Measurements from ENCODE around the gene PHF21B. TPM values are rescaled to one million over a fixed set of nuclear protein-coding genes. Genes with fewer than 3 reads are reported as not detected.

Gene PHF21B
- total RNA-seq, 2 experiments from 2014 or later, result 0.10 TPM; not detected in 1

GRCh38 chr22:44944883-44945601, 64.8 kb downstream of the PHF21B start:
- DNase-seq, result no peak
- Mint-ChIP-seq H3K27ac (no peak overlapping the region), H3K4me3 (no peak overlapping the region), H3K27me3 (peaks cover 2% of the 10 kb centered on the region), H3K9me3 (no peaks in the 10 kb centered on the region), H3K36me3 (no peaks in the 10 kb centered on the region), H3K4me1 (no peaks in the 10 kb centered on the region)

GRCh38 chr22:44943701-44944324, 66.0 kb downstream of the PHF21B start:
- Mint-ChIP-seq H3K4me3 (no peak overlapping the region), H3K27me3 (peaks cover 6% of the 10 kb centered on the region), H3K36me3 (no peaks in the 10 kb centered on the region), H3K27ac (no peak overlapping the region), H3K4me1 (no peaks in the 10 kb centered on the region), H3K9me3 (no peaks in the 10 kb centered on the region)
- DNase-seq, result no peak

GRCh38 chr22:44942979-44943700, 66.7 kb downstream of the PHF21B start:
- peaks cover 6% of the 10 kb centered on the region for H3K27me3 Mint-ChIP-seq
- H3K36me3 Mint-ChIP-seq, result no peaks in the 10 kb centered on the region
- DNase-seq, result no peak
- no peak overlapping the region for H3K4me3 Mint-ChIP-seq
- H3K9me3 Mint-ChIP-seq, result no peaks in the 10 kb centered on the region
- no peak overlapping the region for H3K27ac Mint-ChIP-seq
- no peaks in the 10 kb centered on the region for H3K4me1 Mint-ChIP-seq

GRCh38 chr22:44942056-44942455, 67.7 kb downstream of the PHF21B start:
- peaks cover 6% of the 10 kb centered on the region for H3K27me3 Mint-ChIP-seq
- no peaks in the 10 kb centered on the region for H3K9me3 Mint-ChIP-seq
- H3K4me3 Mint-ChIP-seq, result no peak overlapping the region
- no peaks in the 10 kb centered on the region for H3K36me3 Mint-ChIP-seq
- DNase-seq, result no peak
- H3K4me1 Mint-ChIP-seq, result no peaks in the 10 kb centered on the region
- no peak overlapping the region for H3K27ac Mint-ChIP-seq

GRCh38 chr22:44941207-44941606, 68.6 kb downstream of the PHF21B start:
- H3K27me3 Mint-ChIP-seq, result peaks cover 6% of the 10 kb centered on the region
- no peak overlapping the region for H3K27ac Mint-ChIP-seq
- H3K9me3 Mint-ChIP-seq, result no peaks in the 10 kb centered on the region
- DNase-seq, result no peak
- H3K4me1 Mint-ChIP-seq, result no peaks in the 10 kb centered on the region
- no peaks in the 10 kb centered on the region for H3K36me3 Mint-ChIP-seq
- H3K4me3 Mint-ChIP-seq, result no peak overlapping the region

- H3K36me3 Mint-ChIP-seq, result no peaks in the 10 kb centered on the region
- no peaks in the 10 kb centered on the region for H3K4me1 Mint-ChIP-seq
- no peak overlapping the region for H3K27ac Mint-ChIP-seq
- DNase-seq, result no peak
- H3K9me3 Mint-ChIP-seq, result no peaks in the 10 kb centered on the region
- no peak overlapping the region for H3K4me3 Mint-ChIP-seq
- H3K27me3 Mint-ChIP-seq, result peaks cover 6% of the 10 kb centered on the region
These were observed 69.7 kb downstream of the PHF21B start for GRCh38 chr22:44940130-44940529.

GRCh38 chr22:44939451-44939850, 70.4 kb downstream of the PHF21B start:
- Mint-ChIP-seq H3K4me1 (no peaks in the 10 kb centered on the region), H3K27ac (no peak overlapping the region), H3K4me3 (no peak overlapping the region), H3K9me3 (no peaks in the 10 kb centered on the region), H3K36me3 (no peaks in the 10 kb centered on the region), H3K27me3 (peaks cover 6% of the 10 kb centered on the region)
- no peak for DNase-seq

GRCh38 chr22:44938886-44939285, 70.9 kb downstream of the PHF21B start:
- H3K36me3 Mint-ChIP-seq, result no peaks in the 10 kb centered on the region
- H3K4me1 Mint-ChIP-seq, result no peaks in the 10 kb centered on the region
- DNase-seq, result no peak
- no peaks in the 10 kb centered on the region for H3K9me3 Mint-ChIP-seq
- no peak overlapping the region for H3K27ac Mint-ChIP-seq
- H3K27me3 Mint-ChIP-seq, result peaks cover 6% of the 10 kb centered on the region
- H3K4me3 Mint-ChIP-seq, result no peak overlapping the region

- Mint-ChIP-seq H3K27me3 (peaks cover 6% of the 10 kb centered on the region), H3K4me1 (no peaks in the 10 kb centered on the region), H3K9me3 (no peaks in the 10 kb centered on the region), H3K27ac (no peak overlapping the region), H3K36me3 (no peaks in the 10 kb centered on the region), H3K4me3 (no peak overlapping the region)
- no peak for DNase-seq
These were observed 72.6 kb downstream of the PHF21B start for GRCh38 chr22:44937216-44937615.

GRCh38 chr22:44936201-44936600, 73.6 kb downstream of the PHF21B start:
- no peak for DNase-seq
- no peak overlapping the region for H3K4me3 Mint-ChIP-seq
- H3K27me3 Mint-ChIP-seq, result peaks cover 6% of the 10 kb centered on the region

GRCh38 chr22:44935724-44936123, 74.1 kb downstream of the PHF21B start:
- no peaks in the 10 kb centered on the region for H3K9me3 Mint-ChIP-seq
- peaks cover 6% of the 10 kb centered on the region for H3K27me3 Mint-ChIP-seq
- no peak overlapping the region for H3K4me3 Mint-ChIP-seq
- H3K4me1 Mint-ChIP-seq, result no peaks in the 10 kb centered on the region
- no peak for DNase-seq
- H3K36me3 Mint-ChIP-seq, result no peaks in the 10 kb centered on the region
- H3K27ac Mint-ChIP-seq, result no peak overlapping the region

More at GRCh38 chr22:44936201-44936600, 73.6 kb downstream of the PHF21B start:
- Mint-ChIP-seq H3K9me3 (no peaks in the 10 kb centered on the region), H3K4me1 (no peaks in the 10 kb centered on the region), H3K27ac (no peak overlapping the region), H3K36me3 (no peaks in the 10 kb centered on the region)

- Mint-ChIP-seq H3K36me3 (no peaks in the 10 kb centered on the region), H3K27ac (no peak overlapping the region), H3K4me1 (no peaks in the 10 kb centered on the region), H3K27me3 (no peaks in the 10 kb centered on the region), H3K4me3 (no peak overlapping the region), H3K9me3 (no peaks in the 10 kb centered on the region)
- no peak for DNase-seq
These were observed 75.4 kb downstream of the PHF21B start for GRCh38 chr22:44934454-44934735.

GRCh38 chr22:44933666-44934453, 75.9 kb downstream of the PHF21B start:
- DNase-seq, result no peak
- Mint-ChIP-seq H3K4me3 (no peak overlapping the region), H3K27ac (no peak overlapping the region), H3K4me1 (no peaks in the 10 kb centered on the region), H3K27me3 (no peaks in the 10 kb centered on the region), H3K36me3 (no peaks in the 10 kb centered on the region), H3K9me3 (no peaks in the 10 kb centered on the region)

GRCh38 chr22:44932493-44932892, 77.3 kb downstream of the PHF21B start:
- no peak for DNase-seq
- H3K9me3 Mint-ChIP-seq, result no peaks in the 10 kb centered on the region
- no peaks in the 10 kb centered on the region for H3K4me1 Mint-ChIP-seq
- H3K27ac Mint-ChIP-seq, result no peak overlapping the region
- H3K36me3 Mint-ChIP-seq, result no peaks in the 10 kb centered on the region
- no peak overlapping the region for H3K4me3 Mint-ChIP-seq
- no peaks in the 10 kb centered on the region for H3K27me3 Mint-ChIP-seq

- DNase-seq, result no peak
- no peaks in the 10 kb centered on the region for H3K4me1 Mint-ChIP-seq
- no peaks in the 10 kb centered on the region for H3K27me3 Mint-ChIP-seq
- no peak overlapping the region for H3K27ac Mint-ChIP-seq
- H3K36me3 Mint-ChIP-seq, result no peaks in the 10 kb centered on the region
- H3K9me3 Mint-ChIP-seq, result no peaks in the 10 kb centered on the region
- H3K4me3 Mint-ChIP-seq, result no peak overlapping the region
These were observed 78.0 kb downstream of the PHF21B start for GRCh38 chr22:44931766-44932165.
